ENCODE data around the gene METTL22.

DNA sequence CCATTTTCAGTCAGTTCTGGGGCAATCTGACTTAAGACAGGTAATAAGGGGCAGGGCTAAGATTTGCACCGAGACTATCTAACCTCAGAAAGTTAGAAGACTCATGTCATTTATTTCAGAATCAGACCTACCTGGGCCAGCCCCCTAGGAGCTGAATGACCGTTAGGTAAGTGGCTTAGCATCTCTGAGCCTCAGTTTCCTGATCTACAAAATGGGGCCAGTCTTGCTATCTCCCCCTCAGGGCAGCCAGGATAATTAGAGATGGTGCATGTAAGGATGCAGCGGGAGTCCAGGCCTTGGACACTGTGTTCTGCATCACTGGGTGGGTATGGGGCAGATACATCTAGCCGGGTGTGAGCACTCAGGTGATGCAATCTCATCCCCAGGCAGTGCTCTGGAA is 10.4 kb upstream of the METTL22 start:
- TF ChIP-seq, protein P1, sequence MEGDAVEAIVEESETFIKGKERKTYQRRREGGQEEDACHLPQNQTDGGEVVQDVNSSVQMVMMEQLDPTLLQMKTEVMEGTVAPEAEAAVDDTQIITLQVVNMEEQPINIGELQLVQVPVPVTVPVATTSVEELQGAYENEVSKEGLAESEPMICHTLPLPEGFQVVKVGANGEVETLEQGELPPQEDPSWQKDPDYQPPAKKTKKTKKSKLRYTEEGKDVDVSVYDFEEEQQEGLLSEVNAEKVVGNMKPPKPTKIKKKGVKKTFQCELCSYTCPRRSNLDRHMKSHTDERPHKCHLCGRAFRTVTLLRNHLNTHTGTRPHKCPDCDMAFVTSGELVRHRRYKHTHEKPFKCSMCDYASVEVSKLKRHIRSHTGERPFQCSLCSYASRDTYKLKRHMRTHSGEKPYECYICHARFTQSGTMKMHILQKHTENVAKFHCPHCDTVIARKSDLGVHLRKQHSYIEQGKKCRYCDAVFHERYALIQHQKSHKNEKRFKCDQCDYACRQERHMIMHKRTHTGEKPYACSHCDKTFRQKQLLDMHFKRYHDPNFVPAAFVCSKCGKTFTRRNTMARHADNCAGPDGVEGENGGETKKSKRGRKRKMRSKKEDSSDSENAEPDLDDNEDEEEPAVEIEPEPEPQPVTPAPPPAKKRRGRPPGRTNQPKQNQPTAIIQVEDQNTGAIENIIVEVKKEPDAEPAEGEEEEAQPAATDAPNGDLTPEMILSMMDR (IDR thresholded peaks at IDR 0.05; ENCODE audit: poor library complexity, severe bottlenecking): no peak
- TF ChIP-seq, protein P2, sequence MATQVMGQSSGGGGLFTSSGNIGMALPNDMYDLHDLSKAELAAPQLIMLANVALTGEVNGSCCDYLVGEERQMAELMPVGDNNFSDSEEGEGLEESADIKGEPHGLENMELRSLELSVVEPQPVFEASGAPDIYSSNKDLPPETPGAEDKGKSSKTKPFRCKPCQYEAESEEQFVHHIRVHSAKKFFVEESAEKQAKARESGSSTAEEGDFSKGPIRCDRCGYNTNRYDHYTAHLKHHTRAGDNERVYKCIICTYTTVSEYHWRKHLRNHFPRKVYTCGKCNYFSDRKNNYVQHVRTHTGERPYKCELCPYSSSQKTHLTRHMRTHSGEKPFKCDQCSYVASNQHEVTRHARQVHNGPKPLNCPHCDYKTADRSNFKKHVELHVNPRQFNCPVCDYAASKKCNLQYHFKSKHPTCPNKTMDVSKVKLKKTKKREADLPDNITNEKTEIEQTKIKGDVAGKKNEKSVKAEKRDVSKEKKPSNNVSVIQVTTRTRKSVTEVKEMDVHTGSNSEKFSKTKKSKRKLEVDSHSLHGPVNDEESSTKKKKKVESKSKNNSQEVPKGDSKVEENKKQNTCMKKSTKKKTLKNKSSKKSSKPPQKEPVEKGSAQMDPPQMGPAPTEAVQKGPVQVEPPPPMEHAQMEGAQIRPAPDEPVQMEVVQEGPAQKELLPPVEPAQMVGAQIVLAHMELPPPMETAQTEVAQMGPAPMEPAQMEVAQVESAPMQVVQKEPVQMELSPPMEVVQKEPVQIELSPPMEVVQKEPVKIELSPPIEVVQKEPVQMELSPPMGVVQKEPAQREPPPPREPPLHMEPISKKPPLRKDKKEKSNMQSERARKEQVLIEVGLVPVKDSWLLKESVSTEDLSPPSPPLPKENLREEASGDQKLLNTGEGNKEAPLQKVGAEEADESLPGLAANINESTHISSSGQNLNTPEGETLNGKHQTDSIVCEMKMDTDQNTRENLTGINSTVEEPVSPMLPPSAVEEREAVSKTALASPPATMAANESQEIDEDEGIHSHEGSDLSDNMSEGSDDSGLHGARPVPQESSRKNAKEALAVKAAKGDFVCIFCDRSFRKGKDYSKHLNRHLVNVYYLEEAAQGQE (IDR thresholded peaks at IDR 0.05; ENCODE audit: borderline replicate concordance): no peak
- TF ChIP-seq POLR2AphosphoS5 (IDR thresholded peaks at IDR 0.05): no peak
